ENCODE results near the gene SND1. TPM values are rescaled to one million over a fixed set of nuclear protein-coding genes. Genes with fewer than 3 reads are reported as not detected.

SND1 gene
- total RNA-seq, 4 donors from 2014 or later: 70.8 to 141 (median 85.7) TPM

- Histone ChIP-seq H3K36me3 (peaks cover 0 to 47% (median 0%) of the 10 kb centered on the region in 3 donors), H3K27ac (no peak overlapping the region)
- WGBS, 2 donors: 72 to 82% methylated on average over 5 to 6 of the region's 6 CpGs
Measured at GRCh38 chr7:128017460-128017859, 365.5 kb downstream of the SND1 start.

DNA sequence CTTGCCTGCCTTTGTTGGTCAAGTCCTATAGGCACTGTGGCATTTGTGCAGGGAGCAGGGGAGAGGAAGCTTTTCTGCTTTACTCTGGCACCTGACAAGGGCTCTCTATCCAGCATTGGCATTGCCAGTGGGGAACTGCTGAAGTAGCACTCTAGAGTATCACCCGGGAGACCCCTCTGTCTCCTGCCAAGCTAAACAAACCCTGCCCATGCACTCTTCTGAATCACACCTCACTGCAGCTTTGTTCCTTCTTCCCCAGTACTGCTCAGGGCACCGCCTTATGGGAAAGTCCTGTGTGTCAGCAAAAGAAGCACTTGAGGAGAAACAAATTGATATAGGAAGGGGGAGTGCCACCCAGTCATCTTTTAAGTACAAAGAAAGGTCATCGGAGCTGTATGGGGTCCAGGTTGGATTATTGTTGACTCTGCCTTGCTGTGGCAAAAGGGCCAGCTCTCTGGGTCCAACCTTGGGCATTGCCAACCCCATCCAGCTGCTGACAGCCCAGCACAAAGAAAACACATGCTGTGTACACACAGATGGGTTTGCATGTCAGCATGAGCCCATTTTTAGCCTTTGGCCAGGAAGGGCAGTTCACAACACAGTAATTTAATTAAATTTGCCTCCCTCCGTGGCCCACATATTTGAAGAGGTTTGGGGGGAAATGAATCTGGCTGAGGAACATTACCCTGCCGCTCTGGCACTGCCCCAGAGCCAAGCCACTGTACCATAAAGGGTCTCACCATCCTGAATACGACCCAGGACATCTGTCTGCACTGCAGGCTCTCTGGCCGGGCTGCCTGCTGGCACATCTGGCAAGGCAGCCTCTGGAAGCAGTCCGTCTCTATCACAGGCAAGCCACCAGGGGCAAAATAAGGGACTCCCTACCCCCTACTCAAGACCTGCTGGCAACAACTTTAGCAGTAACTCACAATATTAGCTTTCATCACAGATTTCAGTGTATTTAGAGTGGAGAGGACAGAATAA is 366.2 kb downstream of the SND1 start:
- H3K9me3 ChIP-seq: no peaks in the 10 kb centered on the region
- H3K36me3 ChIP-seq: peaks cover 0 to 41% (median 0%) of the 10 kb centered on the region in 3 donors
- H3K27me3 ChIP-seq: no peaks in the 10 kb centered on the region
- TF ChIP-seq POLR2A (IDR thresholded peaks at IDR 0.05) (no peak), EP300 (IDR thresholded peaks at IDR 0.05) (no peak), CTCF (IDR thresholded peaks at IDR 0.05) (no peak)
- no peak overlapping the region for H3K4me3 ChIP-seq
- 55 to 63% methylated on average over 7 of the region's 8 CpGs for WGBS, 2 donors
- peak overlapping the region in 1 of 4 donors; percentile 17 for H3K27ac ChIP-seq
- peaks cover 0 to 29% (median 0%) of the 10 kb centered on the region in 4 donors for H3K4me1 ChIP-seq
- DNase-seq (ENCODE audit: low spot score in 2 of 2): no peak

More at GRCh38 chr7:128017460-128017859, 365.5 kb downstream of the SND1 start:
- Histone ChIP-seq H3K9me3 (no peaks in the 10 kb centered on the region), H3K4me1 (peaks cover 0 to 23% (median 0%) of the 10 kb centered on the region in 4 donors), H3K27me3 (no peaks in the 10 kb centered on the region), H3K4me3 (no peak overlapping the region)
- DNase-seq (ENCODE audit: low spot score in 2 of 2): no peak
- TF ChIP-seq EP300 (IDR thresholded peaks at IDR 0.05) (no peak), POLR2A (IDR thresholded peaks at IDR 0.05) (no peak), CTCF (IDR thresholded peaks at IDR 0.05) (no peak)

GRCh38 chr7:128019288-128019687 is 367.3 kb downstream of the SND1 start:
- H3K27me3 ChIP-seq: no peaks in the 10 kb centered on the region
- H3K4me1 ChIP-seq: peaks cover 0 to 29% (median 4%) of the 10 kb centered on the region in 4 donors
- peaks cover 0 to 33% (median 0%) of the 10 kb centered on the region in 3 donors for H3K36me3 ChIP-seq
- no peaks in the 10 kb centered on the region for H3K9me3 ChIP-seq
- TF ChIP-seq CTCF (IDR thresholded peaks at IDR 0.05) (no peak), EP300 (IDR thresholded peaks at IDR 0.05) (no peak), POLR2A (IDR thresholded peaks at IDR 0.05) (no peak)
- no peak overlapping the region for H3K4me3 ChIP-seq
- 63% methylated on average over 3 of the region's 3 CpGs for WGBS, 2 donors
- no peak for DNase-seq (ENCODE audit: low spot score in 2 of 2)
- H3K27ac ChIP-seq: no peak overlapping the region

DNA sequence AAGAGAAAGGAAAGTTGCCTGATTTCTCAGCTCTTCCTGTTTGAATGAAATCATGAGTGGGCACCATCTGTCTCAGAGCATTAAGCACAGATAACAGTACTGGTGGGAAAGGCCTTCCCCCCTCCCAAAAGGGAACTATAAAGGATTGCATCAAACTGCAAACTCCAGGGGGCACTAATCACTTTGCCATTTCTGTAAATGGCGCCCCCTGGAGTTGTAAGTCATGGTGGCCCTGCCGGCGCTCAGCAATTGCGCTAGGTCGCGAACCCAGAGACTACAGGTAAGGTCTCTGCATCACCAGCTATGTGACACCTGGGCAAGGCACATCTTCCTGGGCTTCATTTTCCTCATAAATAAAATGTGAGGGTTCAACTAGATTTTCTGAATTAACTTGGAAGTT is 368.2 kb downstream of the SND1 start:
- 87 to 92% methylated on average over 6 of the region's 6 CpGs for WGBS, 2 donors
- H3K27ac ChIP-seq: no peak overlapping the region
- TF ChIP-seq POLR2A (IDR thresholded peaks at IDR 0.05) (no peak), EP300 (IDR thresholded peaks at IDR 0.05) (no peak), CTCF (IDR thresholded peaks at IDR 0.05) (no peak)
- no peaks in the 10 kb centered on the region for H3K27me3 ChIP-seq
- DNase-seq (ENCODE audit: low spot score in 2 of 2): no peak
- H3K4me3 ChIP-seq: no peak overlapping the region
- H3K4me1 ChIP-seq: peaks cover 0 to 35% (median 7%) of the 10 kb centered on the region in 4 donors
- peaks cover 0 to 24% (median 0%) of the 10 kb centered on the region in 3 donors for H3K36me3 ChIP-seq
- H3K9me3 ChIP-seq: no peaks in the 10 kb centered on the region

- no peak overlapping the region for H3K4me3 ChIP-seq
- H3K4me1 ChIP-seq: peaks cover 0 to 47% (median 9%) of the 10 kb centered on the region in 4 donors
- H3K27me3 ChIP-seq: no peaks in the 10 kb centered on the region
- H3K9me3 ChIP-seq: no peaks in the 10 kb centered on the region
- H3K27ac ChIP-seq: no peak overlapping the region
- DNase-seq (ENCODE audit: low spot score in 2 of 2): no peak
- 79 to 88% methylated on average over 2 of the region's 2 CpGs for WGBS, 2 donors
- peaks cover 0 to 24% (median 0%) of the 10 kb centered on the region in 3 donors for H3K36me3 ChIP-seq
- TF ChIP-seq EP300 (IDR thresholded peaks at IDR 0.05) (no peak), POLR2A (IDR thresholded peaks at IDR 0.05) (no peak), CTCF (IDR thresholded peaks at IDR 0.05) (no peak)
Measured at GRCh38 chr7:128021366-128021765, 369.4 kb downstream of the SND1 start.
